Sigmoid colon (tissue), 7 donors: Measurements from ENCODE around the gene PLCG1. TPM values are rescaled to one million over a fixed set of nuclear protein-coding genes. Genes with fewer than 3 reads are reported as not detected.
"Not testable (repeated sequence)": the region's sequence is repeated elsewhere in the genome, so short reads cannot be mapped to it uniquely, and the experiment has no call there.

Experiments
- DNase-seq: peaks from one replicate; pipeline ENCODE4 v3.0.0-alpha.2; 2019
- H3K27ac ChIP-seq, 4 donors: fragments of 200-600 bp; sonication (generic); one replicate each; pipeline ENCODE4 v1.5.1; 2016 to 2019; ENCODE audit warnings: mild to moderate bottlenecking in 1 of 4
- H3K27me3 ChIP-seq, 3 donors: fragments of 200-600 bp; sonication (generic); one replicate each; pipeline ENCODE4 v1.5.1; 2019; ENCODE audit warnings: mild to moderate bottlenecking in 1 of 3
- H3K36me3 ChIP-seq, 4 donors: fragments of 200-600 bp; sonication (generic); one replicate each; pipeline ENCODE4 v1.5.1; 2016 to 2019
- H3K4me1 ChIP-seq, 4 donors: fragments of 200-600 bp; sonication (generic); one replicate each; pipeline ENCODE4 v1.5.1; 2017 to 2019
- H3K4me3 ChIP-seq, 4 donors: fragments of 200-600 bp; sonication (generic); one replicate each; pipeline ENCODE4 v1.5.1; 2017 to 2019; ENCODE audit warnings: mild to moderate bottlenecking in 2 of 4, moderate library complexity in 1 of 4
- H3K9me3 ChIP-seq, 4 donors: fragments of 200-600 bp in 3 of 4; sonication (generic) in 3 of 4; one replicate each; pipeline versions ENCODE4 v1.5.1 to v1.6.1; 2013 to 2019
- EP300 ChIP-seq, 4 donors: sonication (generic); formaldehyde crosslinking; IDR thresholded peaks; one replicate each; pipeline ENCODE4 v1.6.1; 2017; ENCODE audit warnings: antibody characterized with exemption in 4 of 4
- POLR2A ChIP-seq, 2 donors: fragments of 450-650 bp; IDR thresholded peaks; one replicate each; pipeline ENCODE4 v1.6.1; 2016; ENCODE audit warnings: antibody characterized with exemption in 2 of 2, mild to moderate bottlenecking in 2 of 2, moderate library complexity in 2 of 2
- POLR2AphosphoS5 ChIP-seq, 4 donors: sonication (generic); formaldehyde crosslinking; IDR thresholded peaks; one replicate each; pipeline ENCODE4 v1.6.1; 2017; ENCODE audit warnings: antibody characterized with exemption in 4 of 4
- whole genome bisulfite sequencing, 2 donors: extraction: QIAGEN DNeasy Blood & Tissue Kit; methylation state at CpG; one replicate each; pipeline ENCODE4 v1.1.7; 2013; 5-methylcytosine and 5-hydroxymethylcytosine counted together
- intact Hi-C: fragments of 100-400 bp; cut with DNase I; formaldehyde crosslinking; loops from one replicate; pipeline ENCODE4 v1.15.1; 2023
- polyA plus RNA-seq, 3 donors: library from polyadenylated mRNA; stranded (reverse); fragments of 200-250 nt; gene quantifications; one replicate each; pipeline ENCODE4 v1.2.3, GENCODE V29; 2013
- total RNA-seq, 4 donors: library from RNA; depleted of rRNA; stranded (reverse); fragments of >200 nt; gene quantifications; one replicate each; pipeline ENCODE4 v1.1.0, GENCODE V29; 2016
- TF ChIP-seq, protein P1 (sequence below), 4 experiments: fragments of 450-650 bp in 3 of 4; fragments of 200-600 bp in 1 of 4; IDR thresholded peaks; one replicate each; pipeline ENCODE4 v1.5.1; 2016 to 2019; ENCODE audit warnings: antibody characterized with exemption in 4 of 4, mild to moderate bottlenecking in 3 of 4, moderate library complexity in 2 of 4
- donor health status: healthy with polysubstance abuse.
- donor health status: Bipolar disorder and iron deficiency.
- donor health status: healthy.

The PLCG1 gene
- total and polyA plus RNA-seq, 7 donors = 9.9 to 152 (median 55.1) TPM

GRCh38 chr20:41123631-41124030 lies 13.7 kb upstream of the PLCG1 start:
- peaks cover 19 to 80% (median 51%) of the 10 kb centered on the region in 4 donors for H3K36me3 ChIP-seq
- no peak overlapping the region for H3K4me3 ChIP-seq
- no peak overlapping the region for H3K27ac ChIP-seq
- no peaks in the 10 kb centered on the region for H3K27me3 ChIP-seq
- intact Hi-C loops = no loop called here
- no peak for DNase-seq
- H3K4me1 ChIP-seq = peaks cover 0 to 11% (median 0%) of the 10 kb centered on the region in 4 donors
- no peaks in the 10 kb centered on the region for H3K9me3 ChIP-seq
- no peak for TF ChIP-seq EP300 (IDR thresholded peaks at IDR 0.05)
- no peak for TF ChIP-seq POLR2AphosphoS5 (IDR thresholded peaks at IDR 0.05)
- TF ChIP-seq, protein P1, sequence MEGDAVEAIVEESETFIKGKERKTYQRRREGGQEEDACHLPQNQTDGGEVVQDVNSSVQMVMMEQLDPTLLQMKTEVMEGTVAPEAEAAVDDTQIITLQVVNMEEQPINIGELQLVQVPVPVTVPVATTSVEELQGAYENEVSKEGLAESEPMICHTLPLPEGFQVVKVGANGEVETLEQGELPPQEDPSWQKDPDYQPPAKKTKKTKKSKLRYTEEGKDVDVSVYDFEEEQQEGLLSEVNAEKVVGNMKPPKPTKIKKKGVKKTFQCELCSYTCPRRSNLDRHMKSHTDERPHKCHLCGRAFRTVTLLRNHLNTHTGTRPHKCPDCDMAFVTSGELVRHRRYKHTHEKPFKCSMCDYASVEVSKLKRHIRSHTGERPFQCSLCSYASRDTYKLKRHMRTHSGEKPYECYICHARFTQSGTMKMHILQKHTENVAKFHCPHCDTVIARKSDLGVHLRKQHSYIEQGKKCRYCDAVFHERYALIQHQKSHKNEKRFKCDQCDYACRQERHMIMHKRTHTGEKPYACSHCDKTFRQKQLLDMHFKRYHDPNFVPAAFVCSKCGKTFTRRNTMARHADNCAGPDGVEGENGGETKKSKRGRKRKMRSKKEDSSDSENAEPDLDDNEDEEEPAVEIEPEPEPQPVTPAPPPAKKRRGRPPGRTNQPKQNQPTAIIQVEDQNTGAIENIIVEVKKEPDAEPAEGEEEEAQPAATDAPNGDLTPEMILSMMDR (IDR thresholded peaks at IDR 0.05) = no peak
- TF ChIP-seq POLR2A (IDR thresholded peaks at IDR 0.05) = no peak
- 82 to 92% methylated on average over 6 of the region's 6 CpGs for WGBS, 2 donors

GRCh38 chr20:41124451-41125094 lies 12.8 kb upstream of the PLCG1 start:
- peaks cover 14 to 71% (median 50%) of the 10 kb centered on the region in 4 donors for H3K36me3 ChIP-seq

DNA sequence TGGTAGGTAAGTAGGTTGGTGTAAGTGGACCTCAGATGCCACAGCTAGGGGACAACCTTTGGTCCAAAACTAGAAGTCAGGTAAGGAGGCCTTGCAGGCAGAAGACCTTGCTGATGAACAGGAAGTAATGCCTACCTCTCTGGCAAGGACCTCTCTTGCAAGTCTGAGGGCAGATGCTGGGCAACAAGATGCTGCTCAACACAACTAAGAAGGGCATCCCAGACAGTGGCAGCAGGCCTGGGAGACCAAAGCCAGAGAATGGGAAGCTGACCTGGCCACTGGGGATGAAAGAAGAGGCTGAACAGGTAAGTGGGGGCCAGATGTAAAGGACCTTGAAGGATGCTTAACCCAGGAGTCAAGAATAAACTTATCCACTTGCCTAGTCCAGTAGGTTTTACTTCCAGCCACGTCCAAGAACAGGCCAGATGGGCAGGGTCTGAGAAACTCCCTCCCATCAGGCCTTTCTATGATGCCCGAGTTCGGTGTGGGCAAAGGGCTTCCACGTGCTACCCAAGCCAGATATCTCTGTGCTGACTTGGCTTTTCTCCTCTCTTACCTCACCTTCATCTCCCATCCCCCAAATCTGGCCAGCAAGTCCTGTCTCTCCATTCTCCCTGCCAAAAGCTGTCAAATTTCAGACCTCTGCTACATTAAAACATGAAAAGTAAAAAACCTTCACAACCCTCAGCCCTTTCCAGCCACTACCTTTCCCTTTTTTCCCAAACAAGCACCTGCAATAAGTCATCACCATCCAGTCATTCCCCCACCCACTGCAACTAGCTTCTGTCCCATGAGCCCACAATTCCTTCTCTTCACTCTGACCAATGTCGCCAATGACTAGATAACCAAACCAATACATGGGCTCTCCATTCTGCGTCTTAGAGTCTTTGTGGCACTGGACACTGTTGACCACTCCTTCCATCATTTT lies 11.5 kb upstream of the PLCG1 start:
- Histone ChIP-seq H3K36me3 (peaks cover 14 to 59% (median 44%) of the 10 kb centered on the region in 4 donors), H3K4me1 (no peaks in the 10 kb centered on the region), H3K27ac (no peak overlapping the region), H3K4me3 (no peak overlapping the region), H3K27me3 (no peaks in the 10 kb centered on the region), H3K9me3 (no peaks in the 10 kb centered on the region)
- no peak for DNase-seq
- intact Hi-C loops = no loop called here
- TF ChIP-seq, protein P1 (IDR thresholded peaks at IDR 0.05) = no peak
- peak in 1 of 4 donors; percentile 6 for TF ChIP-seq POLR2AphosphoS5 (IDR thresholded peaks at IDR 0.05)
- no peak for TF ChIP-seq EP300 (IDR thresholded peaks at IDR 0.05)
- no peak for TF ChIP-seq POLR2A (IDR thresholded peaks at IDR 0.05)
- WGBS, 2 donors = 93 to 94% methylated on average over 6 of the region's 6 CpGs

More at GRCh38 chr20:41124451-41125094, 12.8 kb upstream of the PLCG1 start:
- peaks cover 0 to 7% (median 0%) of the 10 kb centered on the region in 4 donors for H3K4me1 ChIP-seq
- H3K9me3 ChIP-seq = no peaks in the 10 kb centered on the region
- no peak for DNase-seq
- no peak overlapping the region for H3K4me3 ChIP-seq
- TF ChIP-seq EP300 (IDR thresholded peaks at IDR 0.05) (no peak), POLR2AphosphoS5 (IDR thresholded peaks at IDR 0.05) (no peak), POLR2A (IDR thresholded peaks at IDR 0.05) (no peak)
- TF ChIP-seq, protein P1 (IDR thresholded peaks at IDR 0.05) = no peak
- H3K27ac ChIP-seq = no peak overlapping the region
- no peaks in the 10 kb centered on the region for H3K27me3 ChIP-seq
- intact Hi-C loops = no loop called here
- 22 to 74% methylated on average over 3 of the region's 3 CpGs for WGBS, 2 donors

DNA sequence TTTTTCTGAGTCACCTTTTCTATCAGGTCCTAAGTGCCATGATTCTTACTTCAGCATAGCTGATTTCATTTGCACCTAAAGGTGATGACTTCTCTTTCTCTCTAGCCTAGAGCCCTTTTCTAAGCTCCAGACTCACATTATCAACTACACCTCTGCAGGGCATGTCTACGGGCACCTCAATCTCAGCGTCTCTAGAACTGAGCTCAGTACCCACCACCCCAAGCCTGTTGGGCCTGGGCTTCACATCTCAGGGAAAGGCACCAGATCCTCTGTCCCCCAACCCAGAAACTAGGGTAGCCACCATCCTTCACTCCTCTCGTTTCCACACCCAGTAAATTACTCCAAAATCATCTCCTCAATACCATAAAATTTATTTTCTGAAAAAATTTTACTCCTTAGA lies 10.6 kb upstream of the PLCG1 start:
- Histone ChIP-seq H3K4me3 (no peak overlapping the region), H3K27ac (no peak overlapping the region), H3K36me3 (peaks cover 12 to 49% (median 35%) of the 10 kb centered on the region in 4 donors), H3K27me3 (no peaks in the 10 kb centered on the region), H3K4me1 (no peaks in the 10 kb centered on the region), H3K9me3 (no peaks in the 10 kb centered on the region)
- intact Hi-C loops = no loop called here
- no peak for DNase-seq
- TF ChIP-seq EP300 (IDR thresholded peaks at IDR 0.05) = no peak
- TF ChIP-seq POLR2A (IDR thresholded peaks at IDR 0.05) = no peak
- TF ChIP-seq, protein P1 (IDR thresholded peaks at IDR 0.05) = no peak
- no peak for TF ChIP-seq POLR2AphosphoS5 (IDR thresholded peaks at IDR 0.05)
- 93 to 97% methylated on average over 3 of the region's 3 CpGs for WGBS, 2 donors

DNA sequence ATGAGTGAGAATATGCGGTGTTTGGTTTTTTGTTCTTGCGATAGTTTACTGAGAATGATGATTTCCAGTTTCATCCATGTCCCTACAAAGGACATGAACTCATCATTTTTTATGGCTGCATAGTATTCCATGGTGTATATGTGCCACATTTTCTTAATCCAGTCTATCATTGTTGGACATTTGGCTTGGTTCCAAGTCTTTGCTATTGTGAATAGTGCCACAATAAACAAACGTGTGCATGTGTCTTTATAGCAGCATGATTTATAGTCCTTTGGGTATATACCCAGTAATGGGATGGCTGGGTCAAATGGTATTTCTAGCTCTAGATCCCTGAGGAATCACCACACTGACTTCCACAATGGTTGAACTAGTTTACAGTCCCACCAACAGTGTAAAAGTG lies 9.0 kb upstream of the PLCG1 start:
- H3K4me1 ChIP-seq, H3K4me3 ChIP-seq, H3K9me3 ChIP-seq, intact Hi-C loops, DNase-seq, H3K27ac ChIP-seq, H3K27me3 ChIP-seq: not testable (repeated sequence)
- H3K36me3 ChIP-seq = peaks cover 0 to 33% (median 20%) of the 10 kb centered on the region in 4 donors
- 0 to 80% methylated on average over 1 of the region's 3 CpGs for WGBS, 2 donors
